GM12873 (cell line): ENCODE results near the gene SLF1.

ENCODE experiments used
- CTCF ChIP-seq: IDR thresholded peaks from 2 replicates; pipeline ENCODE4 v1.5.1; 2012; ENCODE audit warnings: low read depth, mild to moderate bottlenecking, moderate library complexity, low read length, control low read depth; ENCODE audit not compliant: insufficient read depth; ENCODE audit errors: missing control alignments

The SLF1 gene

DNA sequence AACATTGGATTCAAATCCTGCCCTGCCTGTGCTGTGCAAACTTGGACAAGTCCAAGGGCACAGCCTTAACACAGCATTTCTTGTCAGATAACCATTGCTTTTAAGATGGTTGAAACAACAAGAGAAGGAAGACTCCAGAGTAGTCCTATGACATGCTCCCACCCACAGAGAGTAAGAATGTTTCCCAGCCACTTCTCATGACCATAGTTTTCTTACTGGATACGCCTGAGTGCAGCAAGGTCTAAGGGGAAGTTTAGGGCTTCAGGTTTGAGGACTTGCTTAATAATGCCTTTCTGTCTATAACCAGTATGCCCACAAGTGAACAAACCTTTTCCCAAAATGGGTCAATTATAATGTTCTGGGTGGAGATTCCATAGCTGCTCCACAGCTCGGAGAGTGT lies 126.4 kb downstream of the SLF1 start:
- no peak for TF ChIP-seq CTCF

- TF ChIP-seq CTCF = no peak
These were observed 127.6 kb downstream of the SLF1 start for GRCh38 chr5:94745786-94746730.

- TF ChIP-seq CTCF = no peak
These were observed 128.3 kb downstream of the SLF1 start for GRCh38 chr5:94746731-94747124.
